Osteoblast (primary cell): ENCODE data around the gene ZBTB17. TPM values are rescaled to one million over a fixed set of nuclear protein-coding genes. Genes with fewer than 3 reads are reported as not detected.
"Not testable (repeated sequence)": the region's sequence is repeated elsewhere in the genome, so short reads cannot be mapped to it uniquely, and the experiment has no call there.

Source experiments
- DNase-seq: peaks from one replicate; pipeline ENCODE4 v3.0.0; 2011; ENCODE audit warnings: low spot score, mixed read lengths; ENCODE audit not compliant: insufficient read length; ENCODE audit errors: missing footprints
- H2AFZ ChIP-seq: 2 replicates; pipeline ENCODE4 v1.6.0; 2011; ENCODE audit warnings: mild to moderate bottlenecking, low read length
- H3K27ac ChIP-seq: 2 replicates; pipeline ENCODE4 v1.5.1; 2011; ENCODE audit warnings: mild to moderate bottlenecking, low read depth, low read length, moderate library complexity
- H3K27me3 ChIP-seq: 2 replicates; pipeline ENCODE4 v1.6.0; 2012; ENCODE audit warnings: mild to moderate bottlenecking, control low read depth, inconsistent platforms, low read length, moderate library complexity; ENCODE audit not compliant: insufficient read depth
- H3K36me3 ChIP-seq: 2 replicates; pipeline ENCODE4 v1.5.1; 2011; ENCODE audit warnings: mild to moderate bottlenecking, low read length, control low read depth, moderate library complexity; ENCODE audit not compliant: insufficient read depth
- H3K4me1 ChIP-seq: 2 replicates; pipeline ENCODE4 v1.5.1; 2011; ENCODE audit warnings: mild to moderate bottlenecking, low read length, control low read depth, moderate library complexity; ENCODE audit not compliant: insufficient read depth
- H3K4me2 ChIP-seq: 2 replicates; pipeline ENCODE4 v1.6.0; 2011; ENCODE audit warnings: mild to moderate bottlenecking, low read length; ENCODE audit not compliant: insufficient read depth
- H3K4me3 ChIP-seq: fragments of 200-600 bp; sonication (generic); 3 replicates; pipeline ENCODE4 v1.5.1; 2012; ENCODE audit warnings: mild to moderate bottlenecking, low read length, inconsistent platforms; ENCODE audit not compliant: insufficient read depth
- H3K79me2 ChIP-seq: 2 replicates; pipeline ENCODE4 v1.6.0; 2012; ENCODE audit warnings: mild to moderate bottlenecking, low read length, control low read depth, inconsistent platforms; ENCODE audit not compliant: insufficient read depth
- H3K9me3 ChIP-seq: 2 replicates; pipeline ENCODE4 v1.5.1; 2011; ENCODE audit warnings: low read depth, low read length, control low read depth
- H4K20me1 ChIP-seq: 2 replicates; pipeline ENCODE4 v1.6.0; 2012; ENCODE audit warnings: mild to moderate bottlenecking, low read length, control low read depth; ENCODE audit not compliant: insufficient read depth
- total RNA-seq: library from RNA; depleted of rRNA; stranded (reverse); fragments of >200 nt; gene quantifications from 2 replicates; pipeline ENCODE4 v1.2.3, GENCODE V29; 2012
- TF ChIP-seq, protein P1 (sequence below): IDR thresholded peaks from 2 replicates; pipeline ENCODE4 v1.5.1; 2011; ENCODE audit warnings: mild to moderate bottlenecking, low read depth, low read length, moderate library complexity; ENCODE audit errors: extremely low read depth

Gene ZBTB17
- total RNA-seq, 1 donor = 29.7 TPM

GRCh38 chr1:15931884-15932283 is 44.0 kb downstream of the ZBTB17 start:
- H3K9me3 ChIP-seq = no peaks in the 10 kb centered on the region
- peaks cover 78% of the 10 kb centered on the region for H3K36me3 ChIP-seq

DNA sequence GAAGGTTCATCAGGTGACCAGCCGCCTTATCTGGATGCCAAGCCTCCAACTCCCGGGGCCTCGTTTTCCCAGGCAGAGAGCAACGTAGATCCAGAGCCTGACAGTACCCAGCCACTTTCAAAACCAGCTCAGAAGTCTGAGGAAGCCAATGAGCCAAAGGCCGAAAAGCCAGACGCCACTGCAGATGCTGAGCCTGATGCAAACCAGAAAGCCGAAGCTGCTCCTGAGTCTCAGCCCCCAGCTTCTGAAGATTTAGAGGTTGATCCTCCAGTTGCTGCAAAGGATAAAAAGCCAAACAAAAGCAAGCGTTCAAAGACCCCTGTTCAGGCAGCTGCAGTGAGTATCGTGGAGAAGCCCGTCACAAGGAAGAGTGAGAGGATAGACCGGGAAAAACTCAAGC is 44.5 kb downstream of the ZBTB17 start:
- H3K4me1 ChIP-seq = no peaks in the 10 kb centered on the region
- H4K20me1 ChIP-seq = no peaks in the 10 kb centered on the region
- TF ChIP-seq, protein P1, sequence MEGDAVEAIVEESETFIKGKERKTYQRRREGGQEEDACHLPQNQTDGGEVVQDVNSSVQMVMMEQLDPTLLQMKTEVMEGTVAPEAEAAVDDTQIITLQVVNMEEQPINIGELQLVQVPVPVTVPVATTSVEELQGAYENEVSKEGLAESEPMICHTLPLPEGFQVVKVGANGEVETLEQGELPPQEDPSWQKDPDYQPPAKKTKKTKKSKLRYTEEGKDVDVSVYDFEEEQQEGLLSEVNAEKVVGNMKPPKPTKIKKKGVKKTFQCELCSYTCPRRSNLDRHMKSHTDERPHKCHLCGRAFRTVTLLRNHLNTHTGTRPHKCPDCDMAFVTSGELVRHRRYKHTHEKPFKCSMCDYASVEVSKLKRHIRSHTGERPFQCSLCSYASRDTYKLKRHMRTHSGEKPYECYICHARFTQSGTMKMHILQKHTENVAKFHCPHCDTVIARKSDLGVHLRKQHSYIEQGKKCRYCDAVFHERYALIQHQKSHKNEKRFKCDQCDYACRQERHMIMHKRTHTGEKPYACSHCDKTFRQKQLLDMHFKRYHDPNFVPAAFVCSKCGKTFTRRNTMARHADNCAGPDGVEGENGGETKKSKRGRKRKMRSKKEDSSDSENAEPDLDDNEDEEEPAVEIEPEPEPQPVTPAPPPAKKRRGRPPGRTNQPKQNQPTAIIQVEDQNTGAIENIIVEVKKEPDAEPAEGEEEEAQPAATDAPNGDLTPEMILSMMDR = no peak
- H3K27me3 ChIP-seq = no peaks in the 10 kb centered on the region
- no peak overlapping the region for H3K4me3 ChIP-seq
- DNase-seq = peak; percentile 18
- peaks cover 81% of the 10 kb centered on the region for H3K36me3 ChIP-seq
- H3K79me2 ChIP-seq = no peaks in the 10 kb centered on the region
- no peak overlapping the region for H2AFZ ChIP-seq
- H3K9me3 ChIP-seq = no peaks in the 10 kb centered on the region
- no peak overlapping the region for H3K4me2 ChIP-seq
- no peak overlapping the region for H3K27ac ChIP-seq

More at GRCh38 chr1:15931884-15932283, 44.0 kb downstream of the ZBTB17 start:
- Histone ChIP-seq H3K4me1 (no peaks in the 10 kb centered on the region), H3K79me2 (no peaks in the 10 kb centered on the region), H2AFZ (no peak overlapping the region), H3K27me3 (no peaks in the 10 kb centered on the region), H4K20me1 (no peaks in the 10 kb centered on the region), H3K4me2 (no peak overlapping the region), H3K4me3 (no peak overlapping the region), H3K27ac (no peak overlapping the region)
- TF ChIP-seq, protein P1 = no peak
- peak; percentile 41 for DNase-seq

DNA sequence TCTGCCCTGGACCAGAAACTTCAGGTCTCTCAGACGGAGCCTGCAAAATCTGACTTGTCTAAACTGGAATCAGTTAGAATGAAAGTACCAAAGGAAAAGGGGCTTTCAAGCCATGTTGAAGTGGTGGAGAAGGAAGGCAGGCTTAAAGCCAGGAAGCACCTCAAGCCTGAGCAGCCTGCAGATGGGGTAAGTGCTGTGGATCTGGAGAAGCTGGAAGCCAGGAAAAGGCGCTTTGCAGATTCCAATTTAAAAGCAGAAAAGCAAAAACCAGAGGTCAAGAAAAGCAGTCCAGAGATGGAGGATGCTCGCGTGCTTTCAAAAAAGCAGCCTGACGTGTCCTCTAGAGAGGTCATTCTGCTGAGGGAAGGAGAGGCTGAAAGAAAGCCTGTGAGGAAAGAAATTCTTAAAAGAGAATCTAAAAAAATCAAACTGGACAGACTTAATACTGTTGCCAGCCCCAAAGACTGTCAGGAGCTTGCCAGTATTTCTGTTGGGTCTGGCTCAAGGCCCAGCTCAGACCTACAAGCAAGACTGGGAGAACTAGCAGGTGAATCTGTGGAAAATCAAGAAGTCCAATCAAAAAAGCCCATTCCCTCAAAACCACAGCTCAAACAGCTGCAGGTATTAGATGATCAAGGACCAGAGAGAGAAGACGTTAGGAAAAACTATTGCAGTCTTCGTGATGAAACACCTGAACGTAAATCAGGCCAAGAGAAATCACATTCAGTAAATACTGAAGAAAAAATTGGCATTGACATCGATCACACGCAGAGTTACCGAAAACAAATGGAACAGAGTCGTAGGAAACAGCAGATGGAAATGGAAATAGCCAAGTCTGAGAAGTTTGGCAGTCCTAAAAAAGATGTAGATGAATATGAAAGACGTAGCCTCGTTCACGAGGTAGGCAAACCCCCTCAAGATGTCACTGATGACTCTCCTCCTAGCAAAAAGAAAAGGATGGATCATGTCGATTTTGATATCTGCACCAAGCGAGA is 46.6 kb downstream of the ZBTB17 start:
- H4K20me1 ChIP-seq = no peaks in the 10 kb centered on the region
- H2AFZ ChIP-seq = no peak overlapping the region
- peak; percentile 18 for DNase-seq
- H3K9me3 ChIP-seq = no peaks in the 10 kb centered on the region
- peaks cover 10% of the 10 kb centered on the region for H3K4me1 ChIP-seq
- H3K27ac ChIP-seq = no peak overlapping the region
- no peak overlapping the region for H3K4me2 ChIP-seq
- no peaks in the 10 kb centered on the region for H3K79me2 ChIP-seq
- peaks cover 79% of the 10 kb centered on the region for H3K36me3 ChIP-seq
- TF ChIP-seq, protein P1 = no peak
- no peaks in the 10 kb centered on the region for H3K27me3 ChIP-seq
- no peak overlapping the region for H3K4me3 ChIP-seq

DNA sequence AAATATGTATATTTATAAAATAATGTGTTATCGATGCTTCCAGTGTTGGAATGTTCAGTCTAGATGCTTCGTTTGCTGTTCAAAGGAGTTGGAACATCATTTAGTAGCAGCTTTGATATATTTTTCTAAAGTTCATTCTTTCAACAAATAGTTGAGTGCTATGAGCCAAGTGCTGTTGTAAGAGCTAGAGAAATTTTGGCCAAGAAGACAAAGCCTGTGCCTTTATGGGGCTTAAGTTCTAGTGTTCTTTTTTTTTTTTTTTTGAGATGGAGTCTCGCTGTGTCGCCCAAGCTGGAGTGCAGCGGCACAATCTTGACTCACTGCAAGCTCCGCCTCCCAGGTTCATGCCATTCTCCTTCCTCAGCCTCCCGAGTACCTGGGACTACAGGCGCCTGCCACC is 49.5 kb downstream of the ZBTB17 start:
- H3K27me3 ChIP-seq, H3K79me2 ChIP-seq, H4K20me1 ChIP-seq, H3K4me3 ChIP-seq, H3K9me3 ChIP-seq, DNase-seq, H3K27ac ChIP-seq, H2AFZ ChIP-seq, H3K4me2 ChIP-seq: not testable (repeated sequence)
- peaks cover 22% of the 10 kb centered on the region for H3K4me1 ChIP-seq
- H3K36me3 ChIP-seq = peaks cover 68% of the 10 kb centered on the region
